Esophagus (tissue), 2 donors: Measurements from ENCODE around the gene ANKRD33B. TPM values are rescaled to one million over a fixed set of nuclear protein-coding genes. Genes with fewer than 3 reads are reported as not detected.
"Not testable (repeated sequence)": the region's sequence is repeated elsewhere in the genome, so short reads cannot be mapped to it uniquely, and the experiment has no call there.

Experiments used
- H3K27ac ChIP-seq, 2 donors: one replicate each; pipeline ENCODE4 v1.5.1; 2013; ENCODE audit warnings: low read depth in 2 of 2, mild to moderate bottlenecking in 2 of 2, inconsistent platforms in 1 of 2, low read length in 1 of 2, moderate library complexity in 1 of 2
- H3K27me3 ChIP-seq, 2 donors: one replicate each; pipeline ENCODE4 v1.6.1; 2013; ENCODE audit warnings: low read length in 2 of 2, control low read depth in 1 of 2, mild to moderate bottlenecking in 1 of 2; ENCODE audit not compliant: insufficient read depth in 2 of 2, control insufficient read depth in 1 of 2
- H3K36me3 ChIP-seq, 2 donors: one replicate each; pipeline ENCODE4 v1.6.1; 2013; ENCODE audit warnings: low read length in 1 of 2; ENCODE audit not compliant: control insufficient read depth in 2 of 2, insufficient read depth in 2 of 2
- H3K4me1 ChIP-seq, 2 donors: one replicate each; pipeline ENCODE4 v1.6.1; 2013; ENCODE audit warnings: low read length in 1 of 2; ENCODE audit not compliant: control insufficient read depth in 2 of 2, insufficient read depth in 2 of 2
- H3K4me3 ChIP-seq, 2 donors: one replicate each; pipeline ENCODE4 v1.5.1; 2013; ENCODE audit warnings: low read length in 2 of 2, mild to moderate bottlenecking in 2 of 2, low read depth in 1 of 2, moderate library complexity in 1 of 2
- H3K9me3 ChIP-seq, 2 donors: one replicate each; pipeline ENCODE4 v1.6.1; 2013; ENCODE audit warnings: mild to moderate bottlenecking in 2 of 2, low read depth in 1 of 2, low read length in 1 of 2, moderate library complexity in 1 of 2; ENCODE audit not compliant: control insufficient read depth in 2 of 2, insufficient read depth in 1 of 2
- WGBS, 2 donors: extraction: QIAGEN DNeasy Blood & Tissue Kit; methylation state at CpG; one replicate each; pipeline ENCODE4 v1.1.7; 2013; 5-methylcytosine and 5-hydroxymethylcytosine counted together
- polyA plus RNA-seq, 2 donors: library from polyadenylated mRNA; stranded (reverse); fragments of 200-250 nt; gene quantifications; one replicate each; pipeline ENCODE4 v1.2.3, GENCODE V29; 2013
- donor health status: healthy with polysubstance abuse.
- donor health status: Bipolar disorder and iron deficiency.

The ANKRD33B gene
- polyA plus RNA-seq, 2 donors, result 0.55 to 1.3 TPM

- not testable (repeated sequence) for H3K27me3 ChIP-seq, H3K4me1 ChIP-seq, H3K27ac ChIP-seq, H3K4me3 ChIP-seq, H3K36me3 ChIP-seq, H3K9me3 ChIP-seq
- 75 to 79% methylated on average over 9 of the region's 9 CpGs for WGBS, 2 donors
These were observed 44.2 kb downstream of the ANKRD33B start for GRCh38 chr5:10608081-10608480.

GRCh38 chr5:10610058-10610457 is 46.2 kb downstream of the ANKRD33B start:
- H3K9me3 ChIP-seq, result no peaks in the 10 kb centered on the region
- no peak overlapping the region for H3K27ac ChIP-seq
- no peaks in the 10 kb centered on the region for H3K36me3 ChIP-seq
- WGBS, 2 donors, result 89 to 91% methylated on average over 6 of the region's 6 CpGs
- no peaks in the 10 kb centered on the region for H3K27me3 ChIP-seq
- no peaks in the 10 kb centered on the region for H3K4me1 ChIP-seq
- no peak overlapping the region for H3K4me3 ChIP-seq

- WGBS, 2 donors, result 79 to 81% methylated on average over 4 of the region's 4 CpGs
- Histone ChIP-seq H3K27ac (no peak overlapping the region), H3K9me3 (no peaks in the 10 kb centered on the region), H3K4me3 (no peak overlapping the region), H3K27me3 (no peaks in the 10 kb centered on the region), H3K36me3 (no peaks in the 10 kb centered on the region), H3K4me1 (no peaks in the 10 kb centered on the region)
These were observed 47.4 kb downstream of the ANKRD33B start for GRCh38 chr5:10611290-10611689.

- no peaks in the 10 kb centered on the region for H3K9me3 ChIP-seq
- H3K4me3 ChIP-seq, result no peak overlapping the region
- no peaks in the 10 kb centered on the region for H3K27me3 ChIP-seq
- H3K4me1 ChIP-seq, result no peaks in the 10 kb centered on the region
- WGBS, 2 donors, result 75 to 79% methylated on average over 5 of the region's 5 CpGs
- H3K36me3 ChIP-seq, result no peaks in the 10 kb centered on the region
- no peak overlapping the region for H3K27ac ChIP-seq
These were observed 48.4 kb downstream of the ANKRD33B start for GRCh38 chr5:10612251-10612650.

GRCh38 chr5:10615693-10616092 is 51.8 kb downstream of the ANKRD33B start:
- Histone ChIP-seq H3K36me3 (no peaks in the 10 kb centered on the region), H3K4me3 (no peak overlapping the region), H3K27me3 (no peaks in the 10 kb centered on the region), H3K9me3 (no peaks in the 10 kb centered on the region), H3K4me1 (no peaks in the 10 kb centered on the region), H3K27ac (no peak overlapping the region)
- 96 to 97% methylated on average over 3 of the region's 3 CpGs for WGBS, 2 donors

GRCh38 chr5:10617103-10617502 is 53.2 kb downstream of the ANKRD33B start:
- Histone ChIP-seq H3K4me1 (no peaks in the 10 kb centered on the region), H3K9me3 (no peaks in the 10 kb centered on the region), H3K36me3 (no peaks in the 10 kb centered on the region), H3K27me3 (no peaks in the 10 kb centered on the region), H3K4me3 (no peak overlapping the region), H3K27ac (no peak overlapping the region)
- WGBS, 2 donors, result 82 to 87% methylated on average over 9 to 10 of the region's 10 CpGs

- WGBS, 2 donors, result 91 to 96% methylated on average over 17 of the region's 17 CpGs
- Histone ChIP-seq H3K9me3 (no peaks in the 10 kb centered on the region), H3K27ac (no peak overlapping the region), H3K4me3 (no peak overlapping the region), H3K4me1 (no peaks in the 10 kb centered on the region), H3K27me3 (no peaks in the 10 kb centered on the region), H3K36me3 (no peaks in the 10 kb centered on the region)
These were observed 54.4 kb downstream of the ANKRD33B start for GRCh38 chr5:10618311-10618710.

GRCh38 chr5:10619649-10620048 is 55.8 kb downstream of the ANKRD33B start:
- no peak overlapping the region for H3K4me3 ChIP-seq
- H3K36me3 ChIP-seq, result no peaks in the 10 kb centered on the region
- H3K4me1 ChIP-seq, result no peaks in the 10 kb centered on the region
- no peaks in the 10 kb centered on the region for H3K27me3 ChIP-seq
- H3K9me3 ChIP-seq, result no peaks in the 10 kb centered on the region
- H3K27ac ChIP-seq, result no peak overlapping the region
- WGBS, 2 donors, result 83 to 88% methylated on average over 10 of the region's 10 CpGs

GRCh38 chr5:10620346-10620745 is 56.5 kb downstream of the ANKRD33B start:
- Histone ChIP-seq H3K27me3 (no peaks in the 10 kb centered on the region), H3K4me1 (no peaks in the 10 kb centered on the region), H3K36me3 (no peaks in the 10 kb centered on the region), H3K9me3 (no peaks in the 10 kb centered on the region), H3K4me3 (no peak overlapping the region), H3K27ac (no peak overlapping the region)
- 50 to 63% methylated on average over 3 of the region's 3 CpGs for WGBS, 2 donors

GRCh38 chr5:10621832-10622231 is 58.0 kb downstream of the ANKRD33B start:
- H3K36me3 ChIP-seq, result no peaks in the 10 kb centered on the region
- H3K4me3 ChIP-seq, result no peak overlapping the region
- no peaks in the 10 kb centered on the region for H3K27me3 ChIP-seq
- no peak overlapping the region for H3K27ac ChIP-seq
- no peaks in the 10 kb centered on the region for H3K9me3 ChIP-seq
- WGBS, 2 donors, result 56 to 85% methylated on average over 1 of the region's 1 CpG
- no peaks in the 10 kb centered on the region for H3K4me1 ChIP-seq
